Bronchial epithelial cell (primary cell): Measurements from ENCODE around the gene SCRG1. TPM values are rescaled to one million over a fixed set of nuclear protein-coding genes. Genes with fewer than 3 reads are reported as not detected.
A peak's percentile ranks its signal among the peaks of the same experiment; 100 is the strongest.

Source experiments
- DNase-seq: peaks from one replicate; pipeline ENCODE4 v3.0.0-alpha.2; 2010; ENCODE audit warnings: low read depth
- FAIRE-seq: peaks from 2 replicates; lab custom pipeline; 2011; peaks lifted over from hg19 to GRCh38; lab: Jason Lieb, UNC
- H3K27me3 ChIP-seq: 2 replicates; pipeline ENCODE4 v1.5.1; 2011; ENCODE audit warnings: low read length; ENCODE audit not compliant: control insufficient read depth, insufficient read depth
- H3K36me3 ChIP-seq: 2 replicates; pipeline ENCODE4 v1.5.1; 2011; ENCODE audit warnings: low read length; ENCODE audit not compliant: control insufficient read depth, insufficient read depth
- H3K4me3 ChIP-seq: 2 replicates; pipeline ENCODE4 v1.5.1; 2011; ENCODE audit warnings: mild to moderate bottlenecking, low read depth, low read length, control low read depth
- CTCF ChIP-seq: IDR thresholded peaks from 2 replicates; pipeline ENCODE4 v1.5.1; 2011; ENCODE audit warnings: mild to moderate bottlenecking, moderate library complexity, low read length, control low read depth, inconsistent platforms; ENCODE audit not compliant: insufficient read depth, severe bottlenecking
- total RNA-seq: library from RNA; depleted of rRNA; stranded (reverse); fragments of >200 nt; gene quantifications from 2 replicates; pipeline ENCODE4 v1.2.1, GENCODE V29; 2014

Gene SCRG1
- total RNA-seq, 1 donor from 2014 or later, result not detected

- TF ChIP-seq CTCF, result no peak
- DNase-seq (peak; percentile 30), FAIRE-seq (no peak)
- no peaks in the 10 kb centered on the region for H3K27me3 ChIP-seq
- no peak overlapping the region for H3K4me3 ChIP-seq
- H3K36me3 ChIP-seq, result no peaks in the 10 kb centered on the region
Measured at GRCh38 chr4:173417833-173418232, 18.9 kb upstream of the SCRG1 start.

GRCh38 chr4:173415885-173416653, 17.2 kb upstream of the SCRG1 start:
- FAIRE-seq (no peak), DNase-seq (no peak)
- TF ChIP-seq CTCF, result no peak
- Histone ChIP-seq H3K4me3 (no peak overlapping the region), H3K27me3 (no peaks in the 10 kb centered on the region), H3K36me3 (no peaks in the 10 kb centered on the region)

- Histone ChIP-seq H3K36me3 (no peaks in the 10 kb centered on the region), H3K27me3 (no peaks in the 10 kb centered on the region), H3K4me3 (no peak overlapping the region)
- no peak for TF ChIP-seq CTCF
- FAIRE-seq (no peak), DNase-seq (peak; percentile 69)
Measured at GRCh38 chr4:173415092-173415491, 16.2 kb upstream of the SCRG1 start.

- Histone ChIP-seq H3K27me3 (no peaks in the 10 kb centered on the region), H3K4me3 (no peak overlapping the region), H3K36me3 (no peaks in the 10 kb centered on the region)
- DNase-seq (no peak), FAIRE-seq (no peak)
- no peak for TF ChIP-seq CTCF
Measured at GRCh38 chr4:173414456-173414855, 15.5 kb upstream of the SCRG1 start.

- TF ChIP-seq CTCF, result no peak
- Histone ChIP-seq H3K27me3 (no peaks in the 10 kb centered on the region), H3K36me3 (no peaks in the 10 kb centered on the region), H3K4me3 (no peak overlapping the region)
- no peak for DNase-seq
- FAIRE-seq, result no peak
Measured at GRCh38 chr4:173413036-173413435, 14.1 kb upstream of the SCRG1 start.
